Osteoblast (primary cell): ENCODE measurements around the gene GOLM1. TPM values are rescaled to one million over a fixed set of nuclear protein-coding genes. Genes with fewer than 3 reads are reported as not detected.

Experiments
- DNase-seq: peaks from one replicate; pipeline ENCODE4 v3.0.0; 2011; ENCODE audit warnings: low spot score, mixed read lengths; ENCODE audit not compliant: insufficient read length; ENCODE audit errors: missing footprints
- H2AFZ ChIP-seq: 2 replicates; pipeline ENCODE4 v1.6.0; 2011; ENCODE audit warnings: mild to moderate bottlenecking, low read length
- H3K27ac ChIP-seq: 2 replicates; pipeline ENCODE4 v1.5.1; 2011; ENCODE audit warnings: mild to moderate bottlenecking, low read depth, low read length, moderate library complexity
- H3K27me3 ChIP-seq: 2 replicates; pipeline ENCODE4 v1.6.0; 2012; ENCODE audit warnings: mild to moderate bottlenecking, control low read depth, inconsistent platforms, low read length, moderate library complexity; ENCODE audit not compliant: insufficient read depth
- H3K36me3 ChIP-seq: 2 replicates; pipeline ENCODE4 v1.5.1; 2011; ENCODE audit warnings: mild to moderate bottlenecking, low read length, control low read depth, moderate library complexity; ENCODE audit not compliant: insufficient read depth
- H3K4me1 ChIP-seq: 2 replicates; pipeline ENCODE4 v1.5.1; 2011; ENCODE audit warnings: mild to moderate bottlenecking, low read length, control low read depth, moderate library complexity; ENCODE audit not compliant: insufficient read depth
- H3K4me2 ChIP-seq: 2 replicates; pipeline ENCODE4 v1.6.0; 2011; ENCODE audit warnings: mild to moderate bottlenecking, low read length; ENCODE audit not compliant: insufficient read depth
- H3K4me3 ChIP-seq: fragments of 200-600 bp; sonication (generic); 3 replicates; pipeline ENCODE4 v1.5.1; 2012; ENCODE audit warnings: mild to moderate bottlenecking, low read length, inconsistent platforms; ENCODE audit not compliant: insufficient read depth
- H3K79me2 ChIP-seq: 2 replicates; pipeline ENCODE4 v1.6.0; 2012; ENCODE audit warnings: mild to moderate bottlenecking, low read length, control low read depth, inconsistent platforms; ENCODE audit not compliant: insufficient read depth
- H3K9me3 ChIP-seq: 2 replicates; pipeline ENCODE4 v1.5.1; 2011; ENCODE audit warnings: low read depth, low read length, control low read depth
- H4K20me1 ChIP-seq: 2 replicates; pipeline ENCODE4 v1.6.0; 2012; ENCODE audit warnings: mild to moderate bottlenecking, low read length, control low read depth; ENCODE audit not compliant: insufficient read depth
- CTCF ChIP-seq: IDR thresholded peaks from 2 replicates; pipeline ENCODE4 v1.5.1; 2011; ENCODE audit warnings: mild to moderate bottlenecking, low read depth, low read length, moderate library complexity; ENCODE audit errors: extremely low read depth
- total RNA-seq: library from RNA; depleted of rRNA; stranded (reverse); fragments of >200 nt; gene quantifications from 2 replicates; pipeline ENCODE4 v1.2.3, GENCODE V29; 2012

The GOLM1 gene
- total RNA-seq, 1 donor: 85.0 TPM

- H3K36me3 ChIP-seq: no peaks in the 10 kb centered on the region
- H3K9me3 ChIP-seq: peaks cover 4% of the 10 kb centered on the region
- H3K4me2 ChIP-seq: no peak overlapping the region
- no peak overlapping the region for H3K4me3 ChIP-seq
- H3K27me3 ChIP-seq: no peaks in the 10 kb centered on the region
- H3K79me2 ChIP-seq: no peaks in the 10 kb centered on the region
- H4K20me1 ChIP-seq: no peaks in the 10 kb centered on the region
- H3K4me1 ChIP-seq: no peaks in the 10 kb centered on the region
- no peak overlapping the region for H3K27ac ChIP-seq
- DNase-seq: no peak
- no peak for TF ChIP-seq CTCF
- H2AFZ ChIP-seq: no peak overlapping the region
Observed at GRCh38 chr9:86141843-86142242, 42.5 kb upstream of the GOLM1 start.

GRCh38 chr9:86135371-86135770 is 36.0 kb upstream of the GOLM1 start:
- no peaks in the 10 kb centered on the region for H3K79me2 ChIP-seq
- no peak overlapping the region for H3K27ac ChIP-seq
- H3K4me2 ChIP-seq: no peak overlapping the region
- no peak overlapping the region for H2AFZ ChIP-seq
- H3K9me3 ChIP-seq: no peaks in the 10 kb centered on the region
- no peaks in the 10 kb centered on the region for H4K20me1 ChIP-seq
- no peaks in the 10 kb centered on the region for H3K27me3 ChIP-seq
- no peaks in the 10 kb centered on the region for H3K36me3 ChIP-seq
- no peak overlapping the region for H3K4me3 ChIP-seq
- no peak for TF ChIP-seq CTCF
- H3K4me1 ChIP-seq: no peaks in the 10 kb centered on the region
- no peak for DNase-seq

GRCh38 chr9:86134361-86134760 is 35.0 kb upstream of the GOLM1 start:
- no peak for TF ChIP-seq CTCF
- Histone ChIP-seq H3K27ac (no peak overlapping the region), H3K36me3 (no peaks in the 10 kb centered on the region), H3K4me3 (no peak overlapping the region), H3K27me3 (no peaks in the 10 kb centered on the region), H3K4me1 (no peaks in the 10 kb centered on the region), H3K79me2 (no peaks in the 10 kb centered on the region), H4K20me1 (no peaks in the 10 kb centered on the region), H3K4me2 (no peak overlapping the region), H3K9me3 (no peaks in the 10 kb centered on the region), H2AFZ (no peak overlapping the region)
- DNase-seq: no peak

GRCh38 chr9:86128235-86128822 is 29.0 kb upstream of the GOLM1 start:
- Histone ChIP-seq H2AFZ (no peak overlapping the region), H3K79me2 (no peaks in the 10 kb centered on the region), H3K27me3 (peaks cover 4% of the 10 kb centered on the region), H3K9me3 (no peaks in the 10 kb centered on the region), H3K4me2 (no peak overlapping the region), H3K36me3 (no peaks in the 10 kb centered on the region), H3K4me1 (peaks cover 8% of the 10 kb centered on the region), H3K4me3 (no peak overlapping the region), H4K20me1 (no peaks in the 10 kb centered on the region), H3K27ac (no peak overlapping the region)
- no peak for TF ChIP-seq CTCF
- no peak for DNase-seq
